GM12873 (cell line): Measurements from ENCODE around the gene PCBP3.

Source experiments
- TF ChIP-seq, protein P1 (sequence below): IDR thresholded peaks from 2 replicates; pipeline ENCODE4 v1.5.1; 2012; ENCODE audit warnings: low read depth, mild to moderate bottlenecking, moderate library complexity, low read length, control low read depth; ENCODE audit not compliant: insufficient read depth; ENCODE audit errors: missing control alignments

PCBP3 gene

DNA sequence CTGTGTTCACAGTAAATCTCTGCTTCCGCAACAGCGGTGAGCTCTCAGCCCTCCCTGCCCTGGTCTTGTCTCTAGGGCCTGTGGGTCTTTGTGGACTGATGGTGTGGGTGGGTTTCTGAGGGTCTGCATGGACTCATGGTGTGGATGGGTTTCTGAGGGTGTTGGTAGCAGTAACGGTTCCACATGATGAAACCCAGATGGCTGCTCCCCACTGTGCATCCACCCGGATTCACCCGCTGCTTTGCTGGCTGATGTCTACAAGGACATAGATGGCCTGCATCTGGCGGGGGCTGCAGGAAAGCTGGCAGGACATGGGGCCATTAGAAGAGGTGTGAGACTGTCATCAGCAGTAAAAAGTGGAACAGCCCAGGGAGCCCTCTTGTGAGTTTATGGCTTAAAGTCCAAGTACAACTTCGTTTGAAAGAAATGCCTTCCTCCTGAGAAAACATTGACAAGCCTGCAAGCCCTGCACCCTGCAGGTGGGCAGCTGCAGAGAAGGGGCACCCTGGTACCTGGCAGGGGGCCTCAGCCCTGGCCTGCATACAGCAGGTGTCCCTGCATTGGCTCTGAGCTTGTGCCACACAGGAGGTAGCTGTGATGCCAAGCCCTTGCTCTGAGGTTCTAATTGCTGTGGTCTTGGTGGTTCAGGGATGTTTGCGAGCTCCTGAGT is 181.2 kb downstream of the PCBP3 start:
- TF ChIP-seq, protein P1, sequence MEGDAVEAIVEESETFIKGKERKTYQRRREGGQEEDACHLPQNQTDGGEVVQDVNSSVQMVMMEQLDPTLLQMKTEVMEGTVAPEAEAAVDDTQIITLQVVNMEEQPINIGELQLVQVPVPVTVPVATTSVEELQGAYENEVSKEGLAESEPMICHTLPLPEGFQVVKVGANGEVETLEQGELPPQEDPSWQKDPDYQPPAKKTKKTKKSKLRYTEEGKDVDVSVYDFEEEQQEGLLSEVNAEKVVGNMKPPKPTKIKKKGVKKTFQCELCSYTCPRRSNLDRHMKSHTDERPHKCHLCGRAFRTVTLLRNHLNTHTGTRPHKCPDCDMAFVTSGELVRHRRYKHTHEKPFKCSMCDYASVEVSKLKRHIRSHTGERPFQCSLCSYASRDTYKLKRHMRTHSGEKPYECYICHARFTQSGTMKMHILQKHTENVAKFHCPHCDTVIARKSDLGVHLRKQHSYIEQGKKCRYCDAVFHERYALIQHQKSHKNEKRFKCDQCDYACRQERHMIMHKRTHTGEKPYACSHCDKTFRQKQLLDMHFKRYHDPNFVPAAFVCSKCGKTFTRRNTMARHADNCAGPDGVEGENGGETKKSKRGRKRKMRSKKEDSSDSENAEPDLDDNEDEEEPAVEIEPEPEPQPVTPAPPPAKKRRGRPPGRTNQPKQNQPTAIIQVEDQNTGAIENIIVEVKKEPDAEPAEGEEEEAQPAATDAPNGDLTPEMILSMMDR = no peak

DNA sequence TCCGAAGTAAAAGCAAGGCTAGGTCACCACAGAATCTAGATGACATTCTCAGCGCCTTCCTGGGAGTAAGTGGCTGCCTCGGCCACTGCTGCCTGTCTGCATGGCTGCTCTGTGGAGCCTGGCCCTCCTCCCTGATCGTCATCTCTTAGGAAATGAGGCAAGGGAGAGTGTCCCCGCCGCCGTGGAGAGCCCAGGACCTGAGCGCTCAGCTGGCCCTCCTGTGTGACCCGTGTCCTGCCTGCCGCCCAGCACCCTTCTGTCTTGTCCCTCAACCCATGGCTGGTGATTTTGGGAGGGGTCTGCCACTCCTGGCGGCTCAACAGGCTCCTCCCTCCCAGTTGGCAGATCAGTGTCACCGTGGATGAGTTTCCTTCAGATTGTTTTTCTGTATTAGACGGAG is 181.7 kb downstream of the PCBP3 start:
- TF ChIP-seq, protein P1 = no peak

DNA sequence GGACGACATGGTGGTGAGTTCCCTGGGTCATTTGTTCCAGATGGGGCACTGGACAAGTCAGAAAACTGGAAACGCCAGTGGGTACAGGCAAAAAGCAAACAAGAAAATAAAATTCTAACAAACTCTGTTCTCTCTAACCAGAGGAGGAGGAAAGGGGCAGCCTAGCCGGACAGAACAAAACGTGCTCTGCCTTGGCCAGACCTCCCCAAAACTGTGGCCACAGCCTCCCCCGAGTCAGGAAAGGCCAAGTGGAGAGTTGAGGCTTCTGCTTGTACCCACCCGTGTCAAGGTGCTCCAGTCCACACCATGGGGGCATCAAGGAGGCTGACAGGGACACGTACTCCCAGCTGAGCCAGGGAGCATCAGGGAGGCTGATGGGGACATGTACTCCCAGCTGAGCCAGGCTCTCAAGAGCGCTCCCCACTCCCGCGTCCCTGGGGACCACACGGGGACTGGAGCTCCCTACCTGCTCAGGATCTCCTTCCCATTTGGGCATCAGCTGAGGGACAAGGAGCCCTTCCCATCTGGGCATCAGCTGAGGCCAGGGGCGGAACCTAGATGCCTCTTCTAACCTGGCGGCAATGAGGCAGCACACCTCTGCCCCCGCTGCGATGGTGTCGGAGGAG is 183.3 kb downstream of the PCBP3 start:
- TF ChIP-seq, protein P1 = no peak

- TF ChIP-seq, protein P1 = no peak
Measured at GRCh38 chr21:45827302-45827692, 183.8 kb downstream of the PCBP3 start.

GRCh38 chr21:45827881-45828579 is 184.5 kb downstream of the PCBP3 start:
- TF ChIP-seq, protein P1 = no peak

GRCh38 chr21:45828580-45829570 is 185.3 kb downstream of the PCBP3 start:
- TF ChIP-seq, protein P1 = no peak

DNA sequence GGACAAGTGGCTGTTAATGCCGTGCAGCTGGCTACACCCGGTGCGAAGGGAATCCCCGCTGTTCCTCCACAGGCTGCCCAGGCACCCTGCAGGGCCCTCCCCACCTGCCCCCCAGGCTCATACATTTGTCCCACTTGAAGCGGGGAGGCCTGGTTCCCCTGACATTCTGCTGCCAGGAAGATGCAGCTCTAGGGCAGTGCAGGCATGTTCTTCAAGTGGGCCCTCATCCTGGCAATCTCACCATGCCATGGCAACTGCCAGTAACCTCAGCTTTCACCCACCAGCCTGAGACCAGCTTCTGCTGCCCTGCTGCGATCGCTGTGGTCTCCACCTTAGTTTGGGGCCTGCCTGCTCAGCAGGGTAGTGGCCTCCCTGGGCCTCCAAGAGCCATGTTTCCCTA is 186.1 kb downstream of the PCBP3 start:
- TF ChIP-seq, protein P1 = no peak
